GM21515 (cell line): ENCODE measurements around the gene SOX15.
"Not testable (repeated sequence)": the region's sequence is repeated elsewhere in the genome, so short reads cannot be mapped to it uniquely, and the experiment has no call there.

Experiments used
- ATAC-seq: cut with Tn5 transposase; IDR thresholded peaks from one replicate; pipeline ENCODE4 v1.9.1; 2021; ENCODE audit not compliant: unreplicated experiment

Gene SOX15

DNA sequence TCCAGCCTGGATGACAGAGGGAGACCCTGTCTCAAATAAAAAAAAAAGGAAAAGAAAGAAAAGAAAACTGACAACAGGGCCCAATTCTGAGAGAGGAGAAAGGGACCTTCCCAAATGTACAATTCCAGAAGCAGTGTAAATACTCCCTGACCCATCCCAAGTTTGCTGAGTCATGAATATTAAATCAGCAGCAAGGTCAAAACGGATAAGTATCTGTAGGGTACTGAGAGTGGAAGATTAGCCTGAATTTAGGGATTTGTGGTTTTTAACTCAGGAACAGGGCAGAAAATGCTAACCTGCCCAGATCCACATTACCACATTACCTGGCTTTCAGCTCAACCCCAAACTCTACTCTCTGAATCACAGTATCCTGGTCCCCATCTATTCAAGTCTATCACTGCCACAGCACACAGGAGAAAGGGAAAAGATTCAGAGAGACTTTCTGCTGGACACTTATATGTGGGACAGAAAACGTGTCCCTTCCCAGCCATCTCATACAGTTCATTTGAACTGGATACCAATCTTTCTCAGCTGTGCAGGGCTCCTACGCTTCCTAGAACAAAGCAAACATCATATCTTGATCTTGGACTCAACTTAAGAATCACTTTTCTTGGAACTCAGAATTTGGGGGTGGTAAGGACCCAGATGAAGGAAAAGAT is 21.9 kb upstream of the SOX15 start:
- no peak for ATAC-seq

GRCh38 chr17:7610641-7611040 is 20.7 kb upstream of the SOX15 start:
- ATAC-seq, result no peak

DNA sequence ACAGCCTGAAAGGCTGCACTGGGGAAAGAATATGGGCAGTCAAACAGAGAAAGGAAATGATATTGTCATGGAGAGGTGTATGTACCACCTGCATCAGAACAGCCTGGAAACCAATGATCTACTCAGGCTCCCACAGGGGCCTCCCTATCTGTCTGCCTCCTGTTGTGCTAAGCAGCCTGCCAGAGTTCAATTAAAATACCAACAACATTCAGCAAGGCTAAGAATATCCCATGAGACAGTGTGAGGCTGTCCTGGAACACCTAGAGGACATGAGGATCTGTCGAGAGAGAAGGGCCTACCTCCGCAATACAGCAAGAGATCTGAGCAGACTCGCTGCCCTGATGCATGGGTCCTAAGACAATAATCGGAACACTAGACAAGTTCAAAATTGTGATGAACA is 16.4 kb upstream of the SOX15 start:
- no peak for ATAC-seq

DNA sequence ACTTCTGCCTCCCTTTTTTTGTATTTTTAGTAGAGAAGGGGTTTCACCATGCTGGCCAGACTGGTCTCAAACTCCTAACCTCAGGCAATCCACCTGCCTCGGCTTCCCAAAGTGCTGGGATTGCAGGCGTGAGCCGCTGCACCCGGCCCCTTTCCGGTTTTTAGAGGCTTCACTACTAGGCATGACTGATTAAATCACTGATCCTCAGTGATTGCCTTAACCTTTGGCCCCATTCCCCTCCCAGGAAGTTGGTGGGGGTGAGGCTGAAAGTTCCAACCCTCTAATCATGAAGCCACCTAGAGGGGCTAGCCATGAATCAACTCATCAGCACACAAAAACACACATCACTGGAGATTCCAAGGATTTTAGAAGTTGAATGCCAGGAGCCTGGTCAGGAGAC is 7.7 kb upstream of the SOX15 start:
- not testable (repeated sequence) for ATAC-seq

GRCh38 chr17:7593296-7593695 is 3.4 kb upstream of the SOX15 start:
- ATAC-seq, result no peak

- no peak for ATAC-seq
Observed at GRCh38 chr17:7592422-7593021, 2.6 kb upstream of the SOX15 start.

DNA sequence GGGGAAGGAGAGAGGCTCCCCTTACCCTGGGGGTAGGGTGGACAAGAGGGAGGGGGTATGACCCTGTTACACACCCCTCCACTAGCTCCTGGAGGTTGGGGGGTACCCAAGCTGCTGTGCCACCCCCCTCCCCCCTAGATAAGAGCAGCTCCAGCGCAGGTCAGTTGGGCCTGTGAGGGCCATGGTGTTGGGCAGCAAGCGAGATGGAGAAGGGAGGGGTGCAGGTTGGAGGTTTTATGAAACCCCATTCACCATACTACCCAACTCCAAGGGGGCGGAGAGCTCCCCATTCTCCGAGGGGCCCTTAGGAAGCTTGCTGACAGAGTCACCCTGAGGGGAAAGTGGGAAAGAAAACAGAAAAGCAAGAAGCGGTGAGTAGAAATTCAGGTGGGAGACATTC is 1.7 kb upstream of the SOX15 start:
- no peak for ATAC-seq

- no peak for ATAC-seq
Observed at GRCh38 chr17:7590743-7591142, 849 bp upstream of the SOX15 start.

GRCh38 chr17:7589204-7589868 is 558 bp downstream of the SOX15 start:
- no peak for ATAC-seq

GRCh38 chr17:7588553-7589203 is 1.2 kb downstream of the SOX15 start:
- no peak for ATAC-seq

DNA sequence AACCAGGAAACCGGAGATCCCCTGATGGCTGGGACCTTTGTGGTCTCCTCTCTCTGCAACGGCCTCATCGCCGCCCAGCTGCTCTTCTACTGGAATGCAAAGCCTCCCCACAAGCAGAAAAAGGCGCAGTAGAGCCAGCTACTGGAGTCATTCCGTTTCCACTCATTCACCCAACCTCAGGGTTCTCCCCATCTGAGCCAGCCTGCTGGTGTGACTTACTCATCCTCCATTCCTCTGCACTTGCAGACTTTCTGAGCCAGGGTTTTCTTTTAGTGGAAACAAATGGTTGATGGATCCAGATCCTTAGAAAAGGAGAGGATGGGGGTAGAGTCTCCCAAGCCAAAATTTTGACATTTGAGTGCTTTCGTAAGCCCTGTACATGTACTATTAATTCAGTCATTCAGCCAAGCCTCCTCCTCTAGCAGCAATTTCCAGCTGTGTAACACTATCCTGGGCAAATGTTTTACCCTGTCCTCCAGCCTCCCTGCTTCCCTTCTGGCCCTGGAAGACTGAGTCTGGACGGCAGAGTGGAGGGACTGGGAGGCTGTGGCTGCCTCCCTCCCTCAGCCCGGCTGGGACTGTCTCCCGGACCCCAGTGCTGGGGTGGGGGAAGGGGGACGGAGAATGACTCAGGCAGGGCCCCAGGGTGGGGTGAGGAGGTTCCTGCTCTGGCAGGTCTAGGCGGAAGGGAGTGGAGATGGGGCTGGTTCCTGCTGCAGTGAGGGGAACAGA is 2.3 kb downstream of the SOX15 start:
- ATAC-seq, result no peak

- ATAC-seq, result no peak
Observed at GRCh38 chr17:7586673-7587419, 3.0 kb downstream of the SOX15 start.

GRCh38 chr17:7583253-7584109 is 6.4 kb downstream of the SOX15 start, which contains the start of gene MPDU1:
Gene MPDU1, plus strand, starts transcription at chr17:7583852. Its CDS starts 11 bp downstream, at chr17:7583863.
- peak; percentile 50 for ATAC-seq

GRCh38 chr17:7582396-7583252 is 7.3 kb downstream of the SOX15 start:
- ATAC-seq, result no peak

- ATAC-seq, result no peak
Observed at GRCh38 chr17:7580604-7581575, 9.0 kb downstream of the SOX15 start.

DNA sequence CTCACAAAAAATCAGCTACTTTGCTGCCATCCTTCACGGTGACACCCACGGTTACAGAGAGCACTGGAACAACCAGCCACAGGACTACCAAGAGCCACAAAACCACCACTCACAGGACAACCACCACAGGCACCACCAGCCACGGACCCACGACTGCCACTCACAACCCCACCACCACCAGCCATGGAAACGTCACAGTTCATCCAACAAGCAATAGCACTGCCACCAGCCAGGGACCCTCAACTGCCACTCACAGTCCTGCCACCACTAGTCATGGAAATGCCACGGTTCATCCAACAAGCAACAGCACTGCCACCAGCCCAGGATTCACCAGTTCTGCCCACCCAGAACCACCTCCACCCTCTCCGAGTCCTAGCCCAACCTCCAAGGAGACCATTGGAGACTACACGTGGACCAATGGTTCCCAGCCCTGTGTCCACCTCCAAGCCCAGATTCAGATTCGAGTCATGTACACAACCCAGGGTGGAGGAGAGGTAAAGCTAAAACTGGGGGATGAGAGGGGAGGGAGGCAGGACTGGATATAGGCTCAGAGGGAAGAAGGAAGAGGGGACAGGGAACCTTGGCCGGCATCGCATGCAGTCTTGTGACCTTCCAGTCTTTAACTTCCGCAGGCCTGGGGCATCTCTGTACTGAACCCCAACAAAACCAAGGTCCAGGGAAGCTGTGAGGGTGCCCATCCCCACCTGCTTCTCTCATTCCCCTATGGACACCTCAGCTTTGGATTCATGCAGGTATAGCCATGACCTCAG is 9.9 kb downstream of the SOX15 start:
- ATAC-seq, result no peak
